Neuronal stem cell (in vitro differentiated cells): ENCODE data around the gene AP1S2.

ENCODE experiments used
- DNase-seq: peaks from one replicate; pipeline ENCODE4 v3.0.0-alpha.2; 2013; ENCODE audit warnings: low spot score
- H2AFZ ChIP-seq: one replicate; pipeline ENCODE4 v1.6.1; 2013; ENCODE audit warnings: mild to moderate bottlenecking, low read length, inconsistent platforms
- H2AK5ac ChIP-seq: 2 replicates; pipeline ENCODE4 v1.6.1; 2013; ENCODE audit warnings: low read depth, mild to moderate bottlenecking, inconsistent platforms, low read length, moderate library complexity, mixed read lengths
- H2BK120ac ChIP-seq: 2 replicates; pipeline ENCODE4 v1.6.1; 2013; ENCODE audit warnings: low read depth, mild to moderate bottlenecking, inconsistent platforms, low read length, moderate library complexity, mixed read lengths
- H2BK12ac ChIP-seq: one replicate; pipeline ENCODE4 v1.6.1; 2013; ENCODE audit warnings: low read length, inconsistent platforms
- H2BK15ac ChIP-seq: 2 replicates; pipeline ENCODE4 v1.6.1; 2013; ENCODE audit warnings: mild to moderate bottlenecking, low read length, inconsistent platforms, mixed read lengths
- H2BK5ac ChIP-seq: one replicate; pipeline ENCODE4 v1.6.1; 2013; ENCODE audit warnings: inconsistent platforms, mild to moderate bottlenecking, low read length, moderate library complexity
- H3K14ac ChIP-seq: one replicate; pipeline ENCODE4 v1.6.1; 2013; ENCODE audit warnings: low read length, inconsistent platforms
- H3K18ac ChIP-seq: 2 replicates; pipeline ENCODE4 v1.6.1; 2013; ENCODE audit warnings: low read length, inconsistent platforms
- H3K23ac ChIP-seq: 2 replicates; pipeline ENCODE4 v1.6.1; 2013; ENCODE audit warnings: low read depth, mild to moderate bottlenecking, mixed read lengths, low read length, inconsistent platforms; ENCODE audit not compliant: poor library complexity
- H3K27ac ChIP-seq: replicated peaks from 3 replicates; pipeline ENCODE4 v1.5.1; 2013; ENCODE audit warnings: low read length, inconsistent platforms
- H3K27me3 ChIP-seq, 3 experiments: 2 replicates each; pipeline ENCODE4 v1.6.1; 2013; ENCODE audit warnings: low read length in 3 of 3, mild to moderate bottlenecking in 2 of 3, inconsistent platforms in 1 of 3, low read depth in 1 of 3, mixed read lengths in 1 of 3, moderate library complexity in 1 of 3; ENCODE audit not compliant: control insufficient read depth in 3 of 3, insufficient read depth in 3 of 3
- H3K36me3 ChIP-seq, 2 donors: replicated peaks in 1 of 2; 2 replicates each; pipeline ENCODE4 v1.6.1; 2013; ENCODE audit warnings: low read length in 2 of 2; ENCODE audit not compliant: control insufficient read depth in 2 of 2, insufficient read depth in 2 of 2
- H3K4ac ChIP-seq: 2 replicates; pipeline ENCODE4 v1.6.1; 2013; ENCODE audit warnings: inconsistent platforms, mild to moderate bottlenecking, low read length, moderate library complexity
- H3K4me1 ChIP-seq, 2 donors: 1 replicate in 1 of 2; 2 replicates in 1 of 2; pipeline ENCODE4 v1.6.1; 2013; ENCODE audit warnings: low read length in 2 of 2, low read depth in 1 of 2; ENCODE audit not compliant: control insufficient read depth in 2 of 2, insufficient read depth in 1 of 2
- H3K4me2 ChIP-seq: one replicate; pipeline ENCODE4 v1.6.1; 2013; ENCODE audit warnings: mild to moderate bottlenecking, low read length, inconsistent platforms; ENCODE audit not compliant: insufficient read depth, poor library complexity, severe bottlenecking
- H3K4me3 ChIP-seq, 2 donors: 2 replicates each; pipeline ENCODE4 v1.5.1; 2013; ENCODE audit warnings: low read length in 2 of 2, mild to moderate bottlenecking in 2 of 2, inconsistent platforms in 1 of 2, moderate library complexity in 1 of 2
- H3K79me1 ChIP-seq: one replicate; pipeline ENCODE4 v1.6.1; 2013; ENCODE audit warnings: low read depth, mild to moderate bottlenecking, inconsistent platforms, low read length, moderate library complexity
- H3K9ac ChIP-seq: one replicate; pipeline ENCODE4 v1.6.1; 2013; ENCODE audit warnings: mild to moderate bottlenecking, low read depth, low read length, inconsistent platforms; ENCODE audit not compliant: poor library complexity
- H3K9me3 ChIP-seq, 2 donors: replicated peaks in 1 of 2; 2 replicates each; pipeline versions ENCODE3 to v1.6.1; 2013; ENCODE audit warnings: low read length in 2 of 2, mild to moderate bottlenecking in 2 of 2, inconsistent platforms in 1 of 2, low read depth in 1 of 2, mixed read lengths in 1 of 2, moderate library complexity in 1 of 2; ENCODE audit not compliant: control insufficient read depth in 2 of 2, insufficient read depth in 1 of 2
- H4K8ac ChIP-seq: one replicate; pipeline ENCODE4 v1.6.1; 2013; ENCODE audit warnings: low read depth, mild to moderate bottlenecking, inconsistent platforms, low read length, moderate library complexity
- H4K91ac ChIP-seq: one replicate; pipeline ENCODE4 v1.6.1; 2013; ENCODE audit warnings: low read length, low read depth, mild to moderate bottlenecking, inconsistent platforms; ENCODE audit not compliant: poor library complexity
- WGBS, 2 donors: extraction: QIAGEN DNeasy Blood & Tissue Kit; methylation state at CpG; one replicate each; pipeline ENCODE4 v1.1.7; 2013; ENCODE audit warnings: missing lambda C conversion rate in 2 of 2, mixed read lengths in 1 of 2; ENCODE audit not compliant: insufficient read length in 2 of 2, insufficient replicate concordance in 1 of 2; ENCODE audit errors: extremely low coverage in 2 of 2; 5-methylcytosine and 5-hydroxymethylcytosine counted together

AP1S2 gene

DNA sequence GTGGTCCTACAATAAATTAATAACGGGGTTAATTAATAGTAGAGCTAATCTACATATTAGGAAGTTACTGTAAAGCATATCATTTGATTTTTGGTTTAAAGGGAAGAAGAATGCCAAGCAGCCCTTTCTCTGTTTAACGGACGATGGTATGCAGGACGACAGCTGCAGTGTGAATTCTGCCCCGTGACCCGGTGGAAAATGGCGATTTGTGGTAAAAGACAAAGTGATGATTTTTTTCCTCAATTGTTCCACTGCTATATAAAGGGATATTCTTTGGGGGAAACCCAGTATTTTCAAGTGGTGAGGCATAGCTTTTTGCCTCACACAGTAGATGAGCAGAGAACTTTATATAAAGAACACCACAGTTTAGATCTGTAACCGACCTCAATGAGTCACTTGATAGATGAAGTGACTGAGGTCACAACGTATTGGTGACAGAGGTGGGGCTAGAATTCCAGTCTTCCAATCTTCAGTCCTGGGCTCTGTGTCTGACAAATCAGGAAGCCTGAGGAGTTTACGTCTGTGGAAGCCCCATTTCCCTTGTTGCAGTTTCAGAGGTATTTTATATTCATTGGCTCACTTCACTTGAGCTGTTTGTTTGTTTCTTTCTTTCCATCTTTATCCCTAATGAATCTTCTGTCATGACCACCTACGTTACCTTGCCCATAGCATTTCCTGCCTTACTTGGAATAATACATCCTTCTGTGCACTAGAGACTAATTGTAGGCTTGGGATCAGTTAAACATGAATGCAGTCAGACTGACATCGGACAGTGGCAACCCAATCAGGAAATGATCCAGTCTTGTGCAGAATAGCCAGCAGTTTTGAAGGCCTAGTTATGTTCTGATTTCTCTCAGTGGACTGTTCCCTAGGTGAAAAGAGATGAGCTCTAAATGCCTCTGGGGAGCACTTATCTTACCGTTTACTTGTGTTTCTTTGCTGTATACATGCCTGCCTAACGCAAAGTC is 34.2 kb downstream of the AP1S2 start:
- no peak overlapping the region for H3K4me3 ChIP-seq
- H3K9ac ChIP-seq, result no peak overlapping the region
- no peak overlapping the region for H2BK15ac ChIP-seq
- peaks cover 0 to 10% of the 10 kb centered on the region in 2 donors for H3K4me1 ChIP-seq
- no peak overlapping the region for H2BK12ac ChIP-seq
- H2BK120ac ChIP-seq, result no peak overlapping the region
- no CpG with 5 or more reads among the region's 14 CpGs for WGBS, 2 donors
- H3K18ac ChIP-seq, result no peak overlapping the region
- H3K9me3 ChIP-seq, result no peaks in the 10 kb centered on the region
- H3K23ac ChIP-seq, result no peak overlapping the region
- no peaks in the 10 kb centered on the region for H3K27me3 ChIP-seq
- H3K79me1 ChIP-seq, result no peaks in the 10 kb centered on the region
- H3K14ac ChIP-seq, result no peak overlapping the region
- no peak overlapping the region for H3K4me2 ChIP-seq
- H2BK5ac ChIP-seq, result no peak overlapping the region
- peaks cover 4 to 95% of the 10 kb centered on the region in 2 donors for H3K36me3 ChIP-seq
- no peak overlapping the region for H4K8ac ChIP-seq
- H2AK5ac ChIP-seq, result no peak overlapping the region
- no peak for DNase-seq
- no peak overlapping the region for H3K27ac ChIP-seq
- H2AFZ ChIP-seq, result no peak overlapping the region
- no peak overlapping the region for H3K4ac ChIP-seq
- no peak overlapping the region for H4K91ac ChIP-seq

DNA sequence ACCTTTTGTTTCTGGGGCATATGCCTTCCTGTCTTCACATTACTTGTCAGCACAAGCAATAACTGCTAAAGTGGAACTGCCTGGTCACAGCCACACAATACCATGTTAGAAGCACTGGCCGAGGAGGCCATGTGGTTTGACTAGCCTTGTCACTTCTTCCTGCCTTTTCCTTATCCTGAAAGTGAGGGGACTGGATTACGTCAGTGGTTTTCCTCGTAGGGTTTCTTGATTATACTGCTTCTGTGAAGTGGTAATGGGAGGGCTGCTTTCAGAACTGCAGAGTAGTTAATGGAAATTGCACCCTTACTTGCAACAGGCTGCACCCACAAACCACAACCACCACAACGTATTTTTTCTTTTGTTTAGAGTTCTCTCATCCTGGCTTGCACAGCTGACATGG is 37.7 kb downstream of the AP1S2 start:
- WGBS, 2 donors, result no CpG with 5 or more reads among the region's 4 CpGs
- no peak overlapping the region for H2BK12ac ChIP-seq
- no peak overlapping the region for H4K8ac ChIP-seq
- no peak overlapping the region for H3K4ac ChIP-seq
- no peaks in the 10 kb centered on the region for H3K27me3 ChIP-seq
- no peak overlapping the region for H2AK5ac ChIP-seq
- H2AFZ ChIP-seq, result peak overlapping the region; percentile 21
- H3K4me1 ChIP-seq, result peaks cover 0 to 10% of the 10 kb centered on the region in 2 donors
- H3K4me3 ChIP-seq, result no peak overlapping the region
- no peak overlapping the region for H3K18ac ChIP-seq
- no peak overlapping the region for H4K91ac ChIP-seq
- H3K14ac ChIP-seq, result no peak overlapping the region
- DNase-seq, result no peak
- H2BK15ac ChIP-seq, result no peak overlapping the region
- H3K9ac ChIP-seq, result no peak overlapping the region
- no peak overlapping the region for H2BK5ac ChIP-seq
- H2BK120ac ChIP-seq, result no peak overlapping the region
- H3K27ac ChIP-seq, result no peak overlapping the region
- no peak overlapping the region for H3K23ac ChIP-seq
- H3K36me3 ChIP-seq, result peaks cover 4 to 89% of the 10 kb centered on the region in 2 donors
- H3K9me3 ChIP-seq, result no peaks in the 10 kb centered on the region
- no peaks in the 10 kb centered on the region for H3K79me1 ChIP-seq
- H3K4me2 ChIP-seq, result no peak overlapping the region

DNA sequence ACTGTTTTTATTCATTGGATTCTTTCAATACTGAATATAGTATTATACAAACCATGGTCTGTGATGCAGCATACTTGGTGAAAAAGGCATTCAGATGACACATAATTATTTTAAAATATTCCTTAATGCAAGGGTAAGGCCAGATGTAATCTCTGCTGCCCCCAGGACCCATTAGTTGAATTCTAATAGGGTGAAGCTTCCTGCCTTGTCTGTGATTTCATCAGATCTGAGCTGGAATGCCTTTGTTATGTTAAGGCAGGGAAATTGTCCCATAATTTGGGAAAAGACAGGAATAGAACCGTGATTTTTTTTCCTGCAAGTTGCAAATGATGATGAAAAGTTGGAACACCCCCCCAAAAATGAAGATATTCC is 38.2 kb downstream of the AP1S2 start:
- Histone ChIP-seq H2BK15ac (no peak overlapping the region), H3K4ac (no peak overlapping the region), H2BK120ac (no peak overlapping the region), H3K4me1 (peaks cover 0 to 10% of the 10 kb centered on the region in 2 donors), H3K18ac (no peak overlapping the region), H3K27me3 (no peaks in the 10 kb centered on the region), H3K14ac (no peak overlapping the region), H3K27ac (no peak overlapping the region), H3K9ac (no peak overlapping the region), H2BK5ac (no peak overlapping the region), H2BK12ac (no peak overlapping the region), H3K4me2 (no peak overlapping the region), H2AK5ac (no peak overlapping the region), H3K79me1 (no peaks in the 10 kb centered on the region), H4K91ac (no peak overlapping the region), H2AFZ (no peak overlapping the region), H3K4me3 (no peak overlapping the region), H3K36me3 (peaks cover 4 to 87% of the 10 kb centered on the region in 2 donors), H3K23ac (no peak overlapping the region), H3K9me3 (no peaks in the 10 kb centered on the region), H4K8ac (no peak overlapping the region)
- DNase-seq, result no peak
- no CpG with 5 or more reads among the region's 1 CpG for WGBS, 2 donors

DNA sequence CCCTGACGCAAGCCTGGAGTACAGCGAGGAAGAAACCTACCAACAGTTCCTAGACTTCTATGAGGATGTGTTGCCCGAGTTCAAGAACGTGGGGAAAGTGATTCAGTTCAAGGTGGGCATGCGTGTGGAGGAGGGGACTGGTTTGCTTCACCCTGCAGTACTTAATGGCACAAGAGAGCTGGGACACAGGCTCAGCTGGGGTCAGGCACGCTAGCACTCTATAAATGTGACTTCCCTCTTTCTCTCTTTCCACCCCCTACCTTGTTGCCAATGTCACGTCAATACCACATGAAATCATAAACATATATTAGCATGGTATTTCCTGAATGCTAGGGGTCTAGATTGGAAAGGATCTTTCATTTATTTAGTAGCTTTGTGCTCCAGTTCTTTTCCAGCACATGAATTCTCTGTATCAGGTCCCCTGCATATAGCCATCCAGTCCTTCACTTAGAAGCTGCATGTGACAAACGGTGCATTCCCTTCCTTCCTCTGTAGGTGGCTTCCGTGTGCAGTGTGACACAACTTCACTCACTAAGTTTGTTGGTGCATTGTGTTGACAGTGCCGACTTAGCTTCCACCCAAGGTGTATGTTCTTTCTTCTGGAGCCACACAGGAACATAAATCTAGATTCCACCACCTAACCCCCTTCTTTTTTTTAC is 38.7 kb downstream of the AP1S2 start:
- Histone ChIP-seq H2BK120ac (no peak overlapping the region), H3K27ac (no peak overlapping the region), H3K36me3 (peaks cover 4 to 87% of the 10 kb centered on the region in 2 donors), H3K23ac (no peak overlapping the region), H2AK5ac (no peak overlapping the region), H3K4me1 (peaks cover 0 to 10% of the 10 kb centered on the region in 2 donors), H3K18ac (no peak overlapping the region), H2BK12ac (no peak overlapping the region), H4K8ac (no peak overlapping the region), H3K9me3 (no peaks in the 10 kb centered on the region), H3K4ac (no peak overlapping the region), H3K4me3 (no peak overlapping the region), H3K9ac (no peak overlapping the region), H2BK5ac (no peak overlapping the region), H2AFZ (no peak overlapping the region), H3K27me3 (no peaks in the 10 kb centered on the region), H3K79me1 (no peaks in the 10 kb centered on the region), H3K14ac (no peak overlapping the region), H2BK15ac (no peak overlapping the region), H3K4me2 (no peak overlapping the region), H4K91ac (no peak overlapping the region)
- no CpG with 5 or more reads among the region's 10 CpGs for WGBS, 2 donors
- peak; percentile 3 for DNase-seq
